B cell (primary cell): ENCODE measurements around the gene TANGO6. TPM values are rescaled to one million over a fixed set of nuclear protein-coding genes. Genes with fewer than 3 reads are reported as not detected.

Experiments
- ATAC-seq: fragments of 200-7000 bp; cut with Tn5 transposase; one replicate; pipeline ENCODE4 v1.10.0; 2021; ENCODE audit warnings: low read depth, mild to moderate bottlenecking, moderate number of reproducible peaks, moderate library complexity
- CTCF ChIA-PET: fragments of 350-600 bp; sonication (Branson Sonifier 250); formaldehyde crosslinking; loops from one replicate; lab custom pipeline; 2021; ENCODE audit warnings: antibody characterized with exemption, inconsistent platforms; lab: Charles Lee
- POLR2A ChIA-PET: fragments of 350-600 bp; sonication (Branson Sonifier 250); formaldehyde crosslinking; loops from one replicate; lab custom pipeline; 2021; ENCODE audit warnings: antibody characterized with exemption; lab: Charles Lee
- DNase-seq: peaks from one replicate; pipeline ENCODE4 v3.0.0; 2013
- H2AFZ ChIP-seq: 2 replicates; pipeline ENCODE4 v1.6.1; 2012; ENCODE audit warnings: mild to moderate bottlenecking, low read depth, low read length; ENCODE audit not compliant: insufficient read depth, poor library complexity, severe bottlenecking
- H3K27ac ChIP-seq, 2 donors: 1 replicate in 1 of 2; 2 replicates in 1 of 2; pipeline ENCODE4 v1.5.1; 2012 to 2013; ENCODE audit warnings: low read length in 2 of 2, mild to moderate bottlenecking in 2 of 2, moderate library complexity in 1 of 2
- H3K27me3 ChIP-seq, 4 experiments: fragments of 200-600 bp in 1 of 4; sonication (generic) in 1 of 4; replicated peaks in 1 of 4; 1 replicate in 2 of 4; 2 replicates in 2 of 4; pipeline versions ENCODE4 v1.6.1 to v1.7.0; 2013 to 2016; ENCODE audit warnings: low read length in 3 of 4, mild to moderate bottlenecking in 2 of 4, mixed read lengths in 1 of 4, moderate library complexity in 1 of 4; ENCODE audit not compliant: insufficient read depth in 4 of 4, control insufficient read depth in 3 of 4; ENCODE audit errors: control extremely low read depth in 1 of 4
- H3K36me3 ChIP-seq, 2 experiments: replicated peaks in 1 of 2; 1 replicate in 1 of 2; 2 replicates in 1 of 2; pipeline versions ENCODE4 v1.6.1 to v1.7.1; 2013; ENCODE audit warnings: low read length in 1 of 2; ENCODE audit not compliant: insufficient read depth in 2 of 2, control insufficient read depth in 1 of 2; ENCODE audit errors: control extremely low read depth in 1 of 2, extremely low read depth in 1 of 2
- H3K4me1 ChIP-seq, 2 donors: fragments of 200-600 bp in 1 of 2; sonication (generic) in 1 of 2; 1 replicate in 1 of 2; 2 replicates in 1 of 2; pipeline versions ENCODE4 v1.5.1 to v1.6.1; 2013 to 2017; ENCODE audit warnings: low read length in 2 of 2; ENCODE audit not compliant: control insufficient read depth in 2 of 2, insufficient read depth in 2 of 2
- H3K4me2 ChIP-seq: replicated peaks from 2 replicates; pipeline ENCODE3; 2012; ENCODE audit warnings: mild to moderate bottlenecking, low read depth, low read length; ENCODE audit not compliant: poor library complexity, severe bottlenecking
- H3K4me3 ChIP-seq, 5 experiments: fragments of 200-600 bp in 1 of 5; sonication (generic) in 1 of 5; 1 replicate in 3 of 5; 2 replicates in 2 of 5; pipeline versions ENCODE4 v1.5.1 to v1.7.0; 2011 to 2016; ENCODE audit warnings: low read length in 4 of 5, mild to moderate bottlenecking in 4 of 5, low read depth in 2 of 5, control low read depth in 1 of 5, moderate library complexity in 1 of 5; ENCODE audit not compliant: insufficient read depth in 1 of 5; ENCODE audit errors: control extremely low read depth in 1 of 5, extremely low read depth in 1 of 5
- H3K79me2 ChIP-seq: fragments of 200-600 bp; sonication (generic); one replicate; pipeline ENCODE4 v1.6.0; 2016; ENCODE audit warnings: low read length; ENCODE audit not compliant: control insufficient read depth, insufficient read depth
- H3K9ac ChIP-seq: fragments of 200-600 bp; sonication (generic); 2 replicates; pipeline ENCODE4 v1.6.1; 2017; ENCODE audit warnings: mild to moderate bottlenecking, low read length, moderate library complexity
- H3K9me3 ChIP-seq, 3 donors: one replicate each; pipeline versions ENCODE4 v1.6.1 to v1.7.1; 2013; ENCODE audit warnings: low read length in 2 of 3; ENCODE audit not compliant: control insufficient read depth in 2 of 3, insufficient read depth in 1 of 3; ENCODE audit errors: control extremely low read depth in 1 of 3
- H4K20me1 ChIP-seq: 2 replicates; pipeline ENCODE4 v1.6.0; 2012; ENCODE audit warnings: mild to moderate bottlenecking, low read length; ENCODE audit not compliant: insufficient read depth, control insufficient read depth, poor library complexity, severe bottlenecking
- H3K27ac Mint-ChIP-seq: one replicate; pipeline ENCODE4 v1.8.0; 2021; ENCODE audit warnings: mixed read lengths
- H3K27me3 Mint-ChIP-seq: one replicate; pipeline ENCODE4 v1.8.0; 2021; ENCODE audit warnings: mixed read lengths
- H3K4me1 Mint-ChIP-seq: one replicate; pipeline ENCODE4 v1.8.0; 2021; ENCODE audit warnings: mixed read lengths
- H3K4me3 Mint-ChIP-seq: one replicate; pipeline ENCODE4 v1.8.0; 2021; ENCODE audit warnings: mixed read lengths
- H3K9me3 Mint-ChIP-seq: one replicate; pipeline ENCODE4 v1.8.0; 2022; ENCODE audit warnings: mixed read lengths; ENCODE audit not compliant: insufficient read depth
- EZH2 ChIP-seq: IDR thresholded peaks from 2 replicates; pipeline ENCODE4 v1.6.1; 2012; ENCODE audit warnings: borderline replicate concordance, low read depth, mild to moderate bottlenecking, moderate library complexity, low read length; ENCODE audit not compliant: insufficient read depth, poor library complexity, severe bottlenecking
- WGBS: methylation state at CpG from one replicate; pipeline ENCODE4 v1.1.5; 2013; ENCODE audit warnings: missing lambda C conversion rate; ENCODE audit not compliant: insufficient coverage; 5-methylcytosine and 5-hydroxymethylcytosine counted together
- intact Hi-C: fragments of 100-400 bp; cut with micrococcal nuclease; formaldehyde crosslinking; loops from one replicate; pipeline ENCODE4 v1.10.0; 2022
- polyA plus RNA-seq: library from polyadenylated mRNA; depleted of rRNA; stranded (reverse); fragments of >200 nt; gene quantifications from 2 replicates; pipeline ENCODE4 v1.2.3, GENCODE V29; 2012
- total RNA-seq, 2 donors: library from RNA; stranded (reverse); fragments of 120-200 nt in 1 of 2; gene quantifications; 1 replicate in 1 of 2; 2 replicates in 1 of 2; pipeline versions ENCODE4 v1.2.3 to v1.2.4, GENCODE V29; 2013 to 2022
- TF ChIP-seq, protein P1 (sequence below): fragments of 200-600 bp; IDR thresholded peaks from one replicate; pipeline ENCODE4 v1.8.0; 2022; ENCODE audit warnings: antibody characterized with exemption, mild to moderate bottlenecking

TANGO6 gene
- total and polyA plus RNA-seq, 2 donors (not counting 1 experiment from before 2014, with no cell fraction given), result 8.0 to 42.8 TPM

DNA sequence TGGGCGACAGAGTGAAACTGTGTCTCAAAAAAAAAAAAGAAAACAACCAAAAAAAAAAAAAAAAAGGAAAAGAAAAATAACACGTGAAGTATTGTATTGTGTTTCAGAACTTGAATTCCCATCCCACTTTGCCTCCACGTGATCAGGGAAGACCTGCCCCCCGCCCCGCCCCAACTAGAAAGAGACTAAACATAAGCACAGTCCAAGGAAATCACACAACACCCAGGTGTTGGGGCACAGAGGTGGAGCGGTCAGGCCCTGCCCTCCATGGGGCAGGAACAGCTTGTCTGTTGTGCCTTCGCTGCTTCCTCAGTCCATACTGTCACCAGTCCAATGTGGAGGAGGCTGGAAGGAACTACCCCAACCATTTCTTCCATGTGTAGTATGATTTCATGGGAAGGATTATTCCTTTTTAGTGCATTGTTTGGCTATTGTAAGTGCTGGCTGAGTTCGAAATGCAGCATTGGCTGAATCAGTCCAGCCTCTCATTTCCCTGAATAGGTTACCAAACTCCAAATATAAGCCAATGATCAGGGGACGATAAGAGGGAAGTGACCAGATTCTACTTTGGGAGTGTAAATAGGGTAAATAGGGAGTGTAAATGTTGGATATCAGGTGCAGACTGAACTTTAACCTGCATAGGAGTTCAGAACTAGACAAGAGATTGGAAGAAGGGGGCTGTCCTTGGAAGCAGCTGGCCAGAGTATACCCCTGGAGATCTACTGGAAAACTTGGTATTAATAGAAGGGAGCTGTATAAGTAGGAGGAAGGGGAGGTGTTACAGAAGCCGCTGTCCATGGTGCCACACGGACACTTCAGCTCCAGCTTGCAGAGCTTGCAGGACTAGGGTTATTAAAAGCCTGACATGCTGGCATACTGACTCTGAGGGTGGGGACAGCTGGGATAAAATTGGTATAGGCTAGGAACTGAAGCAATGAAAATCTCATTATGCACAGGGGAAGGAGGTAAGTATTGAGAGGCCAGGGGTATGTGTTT is 50.7 kb downstream of the TANGO6 start:
- 95% methylated on average over 6 of the region's 11 CpGs for WGBS

DNA sequence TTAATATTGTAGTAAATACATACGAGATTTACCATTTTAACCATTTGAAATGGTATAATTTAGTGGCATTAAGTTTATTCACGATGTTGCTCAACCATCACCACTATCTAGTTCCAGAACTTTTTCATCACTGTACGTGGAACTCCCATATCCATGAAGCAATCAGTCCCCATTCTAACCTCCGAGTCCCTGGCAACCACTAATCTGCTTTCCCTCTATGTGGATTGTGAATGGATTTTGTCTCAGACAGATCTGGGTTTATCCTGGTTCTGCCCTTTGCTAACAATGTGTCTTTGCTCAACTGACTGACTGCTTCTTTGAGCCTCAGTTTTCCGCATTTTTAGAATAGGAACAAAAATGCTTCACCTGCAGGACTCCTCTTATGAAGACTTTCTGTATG is 51.4 kb downstream of the TANGO6 start:
- no peak overlapping the region for H3K4me2 ChIP-seq
- no peak overlapping the region for H3K4me3 ChIP-seq
- ChIA-PET CTCF (no interaction called here), POLR2A (no interaction called here)
- no peaks in the 10 kb centered on the region for H3K9me3 ChIP-seq
- Mint-ChIP-seq H3K9me3 (no peaks in the 10 kb centered on the region), H3K27ac (no peak overlapping the region), H3K4me3 (no peak overlapping the region), H3K4me1 (no peaks in the 10 kb centered on the region), H3K27me3 (no peaks in the 10 kb centered on the region)
- no peaks in the 10 kb centered on the region for H3K79me2 ChIP-seq
- DNase-seq, result no peak
- WGBS, result no CpG with 5 or more reads among the region's 5 CpGs
- no peaks in the 10 kb centered on the region for H3K4me1 ChIP-seq
- H3K9ac ChIP-seq, result no peak overlapping the region
- no peak for TF ChIP-seq EZH2
- TF ChIP-seq, protein P1, sequence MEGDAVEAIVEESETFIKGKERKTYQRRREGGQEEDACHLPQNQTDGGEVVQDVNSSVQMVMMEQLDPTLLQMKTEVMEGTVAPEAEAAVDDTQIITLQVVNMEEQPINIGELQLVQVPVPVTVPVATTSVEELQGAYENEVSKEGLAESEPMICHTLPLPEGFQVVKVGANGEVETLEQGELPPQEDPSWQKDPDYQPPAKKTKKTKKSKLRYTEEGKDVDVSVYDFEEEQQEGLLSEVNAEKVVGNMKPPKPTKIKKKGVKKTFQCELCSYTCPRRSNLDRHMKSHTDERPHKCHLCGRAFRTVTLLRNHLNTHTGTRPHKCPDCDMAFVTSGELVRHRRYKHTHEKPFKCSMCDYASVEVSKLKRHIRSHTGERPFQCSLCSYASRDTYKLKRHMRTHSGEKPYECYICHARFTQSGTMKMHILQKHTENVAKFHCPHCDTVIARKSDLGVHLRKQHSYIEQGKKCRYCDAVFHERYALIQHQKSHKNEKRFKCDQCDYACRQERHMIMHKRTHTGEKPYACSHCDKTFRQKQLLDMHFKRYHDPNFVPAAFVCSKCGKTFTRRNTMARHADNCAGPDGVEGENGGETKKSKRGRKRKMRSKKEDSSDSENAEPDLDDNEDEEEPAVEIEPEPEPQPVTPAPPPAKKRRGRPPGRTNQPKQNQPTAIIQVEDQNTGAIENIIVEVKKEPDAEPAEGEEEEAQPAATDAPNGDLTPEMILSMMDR, result no peak
- ATAC-seq, result no peak
- H3K36me3 ChIP-seq, result peaks cover 0 to 5% of the 10 kb centered on the region in 2 experiments
- H4K20me1 ChIP-seq, result no peaks in the 10 kb centered on the region
- no peak overlapping the region for H3K27ac ChIP-seq
- no peaks in the 10 kb centered on the region for H3K27me3 ChIP-seq
- intact Hi-C loops, result no loop called here
- H2AFZ ChIP-seq, result no peak overlapping the region

More for the DNA sequence above, 50.7 kb downstream of the TANGO6 start:
- no peaks in the 10 kb centered on the region for H3K27me3 ChIP-seq
- no peak overlapping the region for H3K4me3 Mint-ChIP-seq
- no peak overlapping the region for H3K4me3 ChIP-seq
- no peaks in the 10 kb centered on the region for H3K4me1 ChIP-seq
- ATAC-seq (no peak), DNase-seq (no peak)
- no peak overlapping the region for H2AFZ ChIP-seq
- peaks cover 0 to 11% of the 10 kb centered on the region in 2 experiments for H3K36me3 ChIP-seq
- H3K27ac ChIP-seq, result no peak overlapping the region
- TF ChIP-seq, protein P1, result no peak
- ChIA-PET CTCF (no interaction called here), POLR2A (no interaction called here)
- H3K9ac ChIP-seq, result no peak overlapping the region
- H3K4me1 Mint-ChIP-seq, result no peaks in the 10 kb centered on the region
- H3K9me3 ChIP-seq, result no peaks in the 10 kb centered on the region
- intact Hi-C loops, result no loop called here
- H4K20me1 ChIP-seq, result no peaks in the 10 kb centered on the region
- no peak overlapping the region for H3K27ac Mint-ChIP-seq
- H3K27me3 Mint-ChIP-seq, result no peaks in the 10 kb centered on the region
- H3K79me2 ChIP-seq, result no peaks in the 10 kb centered on the region
- H3K9me3 Mint-ChIP-seq, result no peaks in the 10 kb centered on the region
- H3K4me2 ChIP-seq, result no peak overlapping the region
